HG03196 (cell line): Measurements from ENCODE around the gene HOXB7.

Experiments
- ATAC-seq: cut with Tn5 transposase; IDR thresholded peaks from one replicate; pipeline ENCODE4 v1.9.1; 2021; ENCODE audit not compliant: unreplicated experiment

Gene HOXB7

DNA sequence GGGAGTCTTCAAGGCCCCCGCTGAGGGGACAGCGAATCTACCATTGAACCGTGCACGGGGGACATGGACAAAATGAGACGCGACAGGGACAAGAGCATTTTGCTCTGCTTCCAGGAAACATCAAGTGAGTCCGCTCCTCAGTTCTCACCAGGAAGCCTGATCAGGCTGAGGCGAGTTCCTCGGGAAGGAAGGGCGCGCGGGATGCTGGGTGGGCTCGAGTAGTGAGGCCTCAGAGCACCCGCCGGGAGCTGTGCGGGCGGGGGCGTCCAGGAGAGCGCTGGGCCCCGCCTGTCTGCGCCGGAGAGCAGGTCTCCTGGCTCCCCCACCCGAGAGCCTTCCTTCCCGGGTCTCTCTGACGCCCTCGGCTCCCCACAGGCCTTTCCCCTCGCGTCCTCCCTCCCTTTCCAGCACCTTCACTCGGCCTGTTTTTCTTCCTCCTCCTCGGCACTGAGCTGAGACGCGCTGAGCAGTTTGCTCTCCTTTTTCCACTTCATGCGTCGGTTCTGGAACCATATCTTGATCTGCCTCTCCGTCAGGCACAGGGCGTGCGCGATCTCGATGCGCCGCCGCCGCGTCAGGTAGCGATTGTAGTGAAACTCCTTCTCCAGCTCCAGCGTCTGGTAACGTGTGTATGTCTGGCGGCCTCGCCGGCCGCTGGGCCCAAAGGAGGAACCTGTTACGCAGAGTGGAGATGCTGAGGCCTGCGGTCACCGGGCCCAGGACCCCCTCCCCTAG, 14.7 kb downstream of the HOXB7 start:
- ATAC-seq: no peak

DNA sequence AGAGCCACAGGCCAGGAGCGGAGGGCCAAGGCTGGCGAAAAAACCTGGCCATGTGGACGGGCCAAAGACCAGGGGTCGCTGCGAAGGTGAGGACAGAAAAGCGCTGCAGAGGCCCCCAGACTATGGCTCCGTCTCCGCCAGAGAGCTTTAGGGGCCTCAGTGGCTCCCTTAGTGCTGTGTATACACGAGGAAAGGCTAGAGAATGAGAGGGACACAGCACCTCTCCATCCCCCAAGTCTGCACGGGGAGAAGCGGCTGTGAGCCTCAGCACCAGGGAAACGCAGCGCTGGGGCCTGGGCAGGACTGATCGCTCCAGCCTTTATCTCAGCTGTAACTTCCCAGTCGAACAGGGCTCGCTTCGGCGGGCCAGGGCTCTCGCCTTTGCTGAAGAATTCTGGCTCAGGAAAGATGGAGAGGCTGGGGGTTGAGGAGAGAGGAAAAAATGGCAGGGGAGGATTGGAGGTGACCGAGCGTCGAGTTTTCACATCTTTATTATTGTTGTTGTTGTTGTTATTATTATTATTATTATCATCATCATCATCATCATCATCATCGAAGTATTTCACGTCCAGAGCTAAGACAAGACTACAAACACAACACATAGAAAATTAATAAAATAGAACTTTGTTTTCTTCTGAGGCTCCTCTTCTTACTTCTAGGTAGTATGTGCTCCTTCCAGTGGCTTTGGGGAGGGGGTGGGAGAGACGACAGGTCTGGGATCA, 15.4 kb downstream of the HOXB7 start:
- no peak for ATAC-seq

- ATAC-seq: no peak
These were observed 16.1 kb downstream of the HOXB7 start for GRCh38 chr17:48594538-48595277.

GRCh38 chr17:48593840-48594537, 16.8 kb downstream of the HOXB7 start:
- ATAC-seq: peak; percentile 40

GRCh38 chr17:48593126-48593829, 17.5 kb downstream of the HOXB7 start, which contains the start of gene HOXB5:
HOXB5 (minus strand) TSS chr17:48593779; CDS start chr17:48593682, 97 bp downstream.
- no peak for ATAC-seq

DNA sequence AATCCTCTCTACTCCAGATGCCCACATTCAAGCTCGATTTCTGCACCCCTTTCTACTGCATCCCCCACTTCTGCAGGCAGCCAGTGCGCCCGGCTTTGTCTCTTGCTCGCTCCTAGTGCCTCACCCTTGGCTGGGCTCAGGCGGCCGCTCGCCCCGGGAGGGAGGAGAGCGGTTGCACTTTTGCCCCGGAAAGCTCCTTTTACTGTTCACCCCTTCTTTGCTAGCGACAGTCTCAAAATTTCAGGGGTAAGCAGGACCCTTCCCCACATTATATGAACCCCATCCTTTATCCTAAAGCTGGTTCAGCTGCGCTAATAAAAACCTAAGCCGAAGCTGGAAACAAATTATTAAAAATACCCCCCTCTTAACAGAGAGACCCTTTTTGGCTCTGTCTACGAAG, 18.2 kb downstream of the HOXB7 start:
- no peak for ATAC-seq

- no peak for ATAC-seq
These were observed 18.7 kb downstream of the HOXB7 start for GRCh38 chr17:48592057-48592514.

DNA sequence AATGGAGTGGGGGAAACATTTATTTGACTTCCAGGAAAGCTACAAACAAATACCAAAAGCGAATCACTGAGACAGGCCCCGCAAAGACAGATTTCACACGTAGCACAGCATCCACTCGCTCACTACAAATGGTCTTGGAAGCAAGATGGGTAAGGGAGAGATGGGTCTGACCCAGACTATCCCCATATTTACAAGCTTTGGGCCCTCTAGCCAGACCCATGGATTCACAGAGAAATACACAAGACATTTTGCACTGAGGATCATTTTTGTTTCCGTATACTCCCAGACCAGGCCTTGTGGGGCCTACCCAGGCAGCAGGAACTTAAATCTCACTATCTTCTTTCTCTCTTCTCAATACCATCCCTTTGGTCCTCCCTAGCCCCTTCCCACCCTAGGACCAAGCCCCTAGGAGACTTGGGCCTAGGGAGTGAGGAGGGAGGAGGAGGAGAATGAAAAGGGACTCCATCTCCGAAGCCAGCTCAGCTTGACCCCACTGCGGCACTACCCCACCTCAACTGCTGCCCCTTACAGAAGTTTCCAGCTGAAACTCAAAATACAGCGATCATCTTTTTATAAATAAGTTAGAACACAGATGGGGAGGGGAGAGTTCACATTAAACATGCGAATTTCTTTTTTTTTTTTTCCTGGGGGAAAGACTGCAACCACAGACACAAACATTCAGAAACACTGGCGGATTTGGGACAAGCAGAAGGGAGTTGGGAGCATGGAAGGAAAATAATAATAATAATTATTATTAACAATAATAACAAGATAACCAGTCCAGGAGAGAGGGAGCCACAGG, 19.4 kb downstream of the HOXB7 start:
- no peak for ATAC-seq

- no peak for ATAC-seq
These were observed 20.1 kb downstream of the HOXB7 start for GRCh38 chr17:48590607-48591161.

GRCh38 chr17:48589831-48590606, 20.8 kb downstream of the HOXB7 start, which contains the start of gene HOXB3:
HOXB3 (minus strand) TSS chr17:48590241; CDS start chr17:48552474, 37,767 bp downstream.
- no peak for ATAC-seq

GRCh38 chr17:48589060-48589830, 21.6 kb downstream of the HOXB7 start:
- ATAC-seq: no peak

GRCh38 chr17:48588528-48588927, 22.3 kb downstream of the HOXB7 start:
- ATAC-seq: no peak

GRCh38 chr17:48588074-48588415, 22.8 kb downstream of the HOXB7 start:
- no peak for ATAC-seq

- ATAC-seq: no peak
These were observed 23.3 kb downstream of the HOXB7 start for GRCh38 chr17:48587276-48588073.

DNA sequence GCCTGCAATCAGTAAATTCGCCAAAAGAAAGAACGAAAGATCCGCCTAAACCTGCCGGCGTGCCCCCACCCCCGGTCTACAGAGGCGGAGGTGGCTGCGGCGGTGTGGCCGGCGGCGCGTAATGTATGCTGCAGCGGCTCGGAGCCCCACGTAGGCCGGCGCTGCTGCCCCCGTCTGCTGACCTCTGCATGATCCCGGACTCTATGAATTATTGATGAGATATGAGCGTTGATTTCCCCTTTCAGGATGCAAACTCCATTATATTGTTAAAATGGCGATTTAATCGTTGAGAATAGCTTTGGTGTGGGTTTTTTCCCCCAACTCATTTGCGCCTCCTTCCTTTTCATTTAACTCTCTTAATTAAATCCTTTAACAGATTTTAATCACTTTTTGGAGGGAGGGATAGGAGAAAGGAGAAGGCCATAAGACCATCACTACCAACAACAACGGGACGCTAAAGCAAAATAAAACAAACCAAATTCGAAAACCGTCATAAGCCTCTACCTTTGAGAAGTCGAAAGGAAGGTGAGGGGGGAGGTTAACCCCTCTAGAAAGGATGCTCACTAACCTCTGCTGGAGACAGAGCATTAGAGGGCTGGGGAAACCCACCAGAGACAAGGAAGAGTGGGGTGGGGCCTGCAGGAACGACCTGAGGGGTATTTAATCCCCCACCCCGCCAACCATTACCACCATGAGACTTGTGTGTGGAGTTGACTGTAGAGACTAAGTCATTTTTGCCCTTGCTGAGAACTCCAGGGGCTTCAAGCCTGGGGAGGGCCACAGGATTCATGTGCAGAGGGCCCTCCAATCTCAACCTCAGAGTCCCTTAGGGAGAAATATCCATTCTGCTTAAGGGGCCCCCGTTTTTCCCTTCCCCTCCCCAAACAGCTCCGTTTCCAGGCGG, 24.2 kb downstream of the HOXB7 start:
- ATAC-seq: no peak

- ATAC-seq: no peak
These were observed 26.5 kb downstream of the HOXB7 start for GRCh38 chr17:48584223-48584741.
